Pons (tissue), 1 donor: ENCODE results near the gene C1QTNF3.

Experiments used
- DNase-seq: peaks from one replicate; pipeline ENCODE4 v3.0.0-alpha.2; 2016; ENCODE audit warnings: low spot score

Gene C1QTNF3

GRCh38 chr5:33997331-33997983, 45.6 kb downstream of the C1QTNF3 start:
- DNase-seq = peak; percentile 85

GRCh38 chr5:33995865-33996264, 47.1 kb downstream of the C1QTNF3 start:
- no peak for DNase-seq

GRCh38 chr5:33994845-33995244, 48.2 kb downstream of the C1QTNF3 start:
- no peak for DNase-seq

GRCh38 chr5:33992864-33993263, 50.1 kb downstream of the C1QTNF3 start:
- no peak for DNase-seq

- no peak for DNase-seq
Observed at GRCh38 chr5:33985447-33985846, 57.6 kb downstream of the C1QTNF3 start.

- DNase-seq = no peak
Observed at GRCh38 chr5:33984671-33985124, 58.3 kb downstream of the C1QTNF3 start, which contains the start of gene SLC45A2. SLC45A2 (minus strand) TSS chr5:33984693; CDS start chr5:33984583, 110 bp downstream.

GRCh38 chr5:33984178-33984577, 58.8 kb downstream of the C1QTNF3 start:
- DNase-seq = no peak

GRCh38 chr5:33981408-33982162, 61.4 kb downstream of the C1QTNF3 start:
- DNase-seq = no peak

- no peak for DNase-seq
Observed at GRCh38 chr5:33980030-33980429, 63.0 kb downstream of the C1QTNF3 start.

- DNase-seq = no peak
Observed at GRCh38 chr5:33978306-33978705, 64.7 kb downstream of the C1QTNF3 start.

GRCh38 chr5:33976307-33976706, 66.7 kb downstream of the C1QTNF3 start:
- DNase-seq = no peak

- DNase-seq = no peak
Observed at GRCh38 chr5:33975852-33976251, 67.2 kb downstream of the C1QTNF3 start.

GRCh38 chr5:33973271-33973670, 69.7 kb downstream of the C1QTNF3 start:
- DNase-seq = no peak

- DNase-seq = peak; percentile 34
Observed at GRCh38 chr5:33969572-33970452, 73.2 kb downstream of the C1QTNF3 start.

- DNase-seq = no peak
Observed at GRCh38 chr5:33968211-33969005, 74.6 kb downstream of the C1QTNF3 start.
